HTR-8/SVneo (cell line): Measurements from ENCODE around the gene SLC25A29.
"Not testable (repeated sequence)": the region's sequence is repeated elsewhere in the genome, so short reads cannot be mapped to it uniquely, and the experiment has no call there.

Experiments
- DNase-seq: peaks from one replicate; pipeline ENCODE4 v3.0.0; 2011; ENCODE audit warnings: low spot score, mixed read lengths; ENCODE audit not compliant: insufficient read length
- FAIRE-seq: peaks from 2 replicates; lab custom pipeline; 2011; peaks lifted over from hg19 to GRCh38; lab: Jason Lieb, UNC

The SLC25A29 gene

DNA sequence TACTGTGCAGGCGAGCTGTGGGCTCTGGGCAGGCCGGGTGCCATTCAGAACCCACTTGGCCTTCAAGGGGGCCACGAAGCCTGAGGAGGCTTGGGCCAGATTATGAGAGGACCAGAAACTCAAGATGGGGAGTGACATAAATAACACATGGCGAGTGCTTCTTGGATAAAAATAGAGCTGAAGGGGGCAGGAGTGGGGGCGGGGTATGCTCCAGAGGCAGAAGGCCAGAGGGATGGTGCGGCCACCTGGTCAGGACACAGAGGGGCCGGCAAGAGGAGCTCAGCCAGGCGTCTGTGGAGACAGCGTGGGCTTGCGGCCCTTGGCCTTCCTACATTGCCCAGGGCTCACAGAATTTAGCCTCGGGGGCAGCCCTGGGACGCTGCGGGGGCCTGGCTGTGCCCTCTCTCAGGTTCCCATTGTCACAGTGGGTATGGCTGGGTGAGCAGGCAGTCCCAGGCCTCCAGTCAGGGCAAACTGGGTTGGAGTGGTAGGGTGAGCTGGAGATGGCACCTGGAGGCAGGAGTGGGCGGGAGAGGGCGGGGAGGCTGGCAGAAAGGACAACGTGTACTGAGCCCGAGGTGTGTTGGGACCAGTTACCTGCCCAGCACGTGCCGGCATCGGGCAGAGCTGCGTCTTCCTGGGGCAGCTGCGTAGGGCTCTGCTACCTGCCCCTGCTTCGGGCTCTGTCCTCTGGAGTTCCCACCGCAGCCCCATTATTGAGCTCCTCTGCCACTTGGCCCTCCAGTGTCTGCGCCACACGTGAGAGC is 7.4 kb upstream of the SLC25A29 start:
- no peak for FAIRE-seq
- DNase-seq = no peak

DNA sequence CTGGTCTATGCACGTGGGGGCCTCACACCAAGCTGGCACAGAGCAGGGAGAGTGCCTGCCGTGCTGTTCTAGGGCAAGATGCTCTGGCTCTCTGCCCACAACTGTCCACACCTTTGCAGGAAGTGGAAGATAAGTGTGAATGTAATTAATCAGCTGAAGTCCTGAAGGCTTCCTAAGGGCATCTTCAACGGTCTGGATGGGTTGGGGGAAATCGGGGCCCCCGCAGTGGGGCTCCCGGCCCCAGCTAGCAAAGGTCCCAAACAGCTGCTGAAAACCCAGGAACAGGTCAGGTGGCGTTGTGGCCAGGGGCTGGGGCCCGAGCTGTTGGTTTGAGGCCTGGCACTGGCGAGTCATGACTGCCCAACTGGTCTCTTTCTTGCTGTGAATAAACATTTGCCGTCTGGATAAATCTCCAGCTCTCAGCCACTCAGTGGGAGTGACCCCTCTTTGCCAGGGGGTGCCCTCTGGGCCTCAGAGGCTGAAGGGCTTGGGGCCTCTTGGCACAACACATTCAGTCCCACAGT is 6.7 kb upstream of the SLC25A29 start:
- DNase-seq (no peak), FAIRE-seq (peak; percentile 9)

- not testable (repeated sequence) for FAIRE-seq, DNase-seq
These were observed 6.0 kb upstream of the SLC25A29 start for GRCh38 chr14:100312110-100312876.

DNA sequence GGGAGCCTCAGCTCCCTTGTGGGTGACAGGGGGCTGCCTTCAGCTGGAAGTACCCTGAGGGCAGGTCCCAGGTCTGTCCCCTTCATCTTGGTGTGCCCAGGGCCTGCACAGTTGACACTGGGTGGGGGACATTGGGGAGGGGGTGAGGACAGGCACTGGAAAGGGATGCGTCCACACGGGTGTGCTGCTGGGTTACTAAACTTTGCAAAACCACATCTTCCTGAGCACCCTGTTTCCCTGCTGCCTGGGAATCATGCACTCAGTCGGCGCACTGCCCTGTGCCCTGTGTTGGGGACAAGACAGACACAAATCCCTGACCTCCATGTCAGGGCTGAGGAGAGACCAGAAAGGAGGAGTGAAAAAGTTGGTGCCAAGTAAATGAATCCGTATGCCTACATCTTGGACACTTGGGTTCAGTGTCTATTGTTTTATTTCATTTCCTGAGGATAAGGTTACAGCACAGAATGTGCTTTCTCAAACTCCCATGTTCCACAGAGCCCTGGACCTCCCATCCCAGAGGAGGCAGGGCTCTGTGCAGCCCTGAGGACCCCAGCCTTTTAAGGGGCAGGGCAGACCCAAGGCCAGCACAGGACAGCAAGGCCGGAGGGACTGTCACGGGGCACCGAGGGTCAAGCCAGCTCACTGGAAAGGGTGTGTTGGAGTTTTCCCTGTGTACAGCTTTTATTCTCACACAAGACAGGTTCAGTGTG is 2.9 kb upstream of the SLC25A29 start:
- DNase-seq (no peak), FAIRE-seq (no peak)

GRCh38 chr14:100308427-100308792 is 2.2 kb upstream of the SLC25A29 start:
- DNase-seq, FAIRE-seq: not testable (repeated sequence)

GRCh38 chr14:100307766-100308426 is 1.7 kb upstream of the SLC25A29 start:
- no peak for FAIRE-seq

GRCh38 chr14:100306998-100307765 is 938 bp upstream of the SLC25A29 start:
- FAIRE-seq (no peak), DNase-seq (no peak)

More at GRCh38 chr14:100307766-100308426, 1.7 kb upstream of the SLC25A29 start:
- no peak for DNase-seq

DNA sequence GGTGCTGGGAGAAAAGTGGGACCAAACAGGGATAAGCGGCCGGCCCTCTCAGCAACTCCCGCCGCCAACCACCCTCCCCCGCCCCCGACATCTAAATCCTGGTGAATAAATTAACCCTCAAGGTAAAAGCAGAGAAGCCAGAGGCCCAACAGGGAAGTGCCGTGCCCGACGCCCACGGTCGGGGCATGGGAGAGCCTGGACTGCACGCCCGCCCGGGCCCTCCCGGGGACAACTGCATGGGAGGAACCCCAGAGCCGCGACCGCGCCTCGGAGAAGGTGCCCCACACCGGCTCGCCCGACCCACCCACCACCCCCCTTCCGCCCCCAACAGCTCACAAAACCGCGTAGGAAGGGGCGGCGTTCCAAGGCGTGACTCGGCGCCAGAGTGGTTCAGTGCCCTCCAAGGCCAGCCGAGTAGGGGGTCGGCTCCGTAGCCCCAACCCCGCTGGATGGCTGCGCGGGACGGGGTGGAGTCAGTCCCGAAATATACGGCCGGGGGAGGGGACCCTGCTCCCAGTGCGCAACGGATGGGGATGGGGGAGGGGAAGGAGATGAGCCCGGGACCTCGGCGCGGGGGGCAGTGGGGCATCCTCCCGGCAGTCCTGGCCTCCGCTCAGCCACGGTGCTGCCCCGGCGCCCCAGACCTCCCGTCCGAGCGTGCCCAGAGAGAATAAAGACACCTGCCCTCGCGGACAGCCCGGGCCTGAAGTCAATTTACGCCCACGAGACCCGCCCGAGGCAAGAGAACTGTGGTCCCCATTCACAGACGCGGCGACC is 732 bp downstream of the SLC25A29 start:
- FAIRE-seq (no peak), DNase-seq (peak; percentile 17)

- peak; percentile 57 for FAIRE-seq
- DNase-seq = peak; percentile 40
These were observed 1.4 kb downstream of the SLC25A29 start for GRCh38 chr14:100304825-100305323.

- FAIRE-seq (no peak), DNase-seq (no peak)
These were observed 2.3 kb downstream of the SLC25A29 start for GRCh38 chr14:100303925-100304324.

GRCh38 chr14:100303179-100303578 is 3.1 kb downstream of the SLC25A29 start:
- DNase-seq (peak; percentile 55), FAIRE-seq (no peak)

GRCh38 chr14:100302616-100303015 is 3.6 kb downstream of the SLC25A29 start:
- FAIRE-seq = no peak
- no peak for DNase-seq

- no peak for DNase-seq
- no peak for FAIRE-seq
These were observed 7.0 kb downstream of the SLC25A29 start for GRCh38 chr14:100299238-100299560.

- no peak for FAIRE-seq
- no peak for DNase-seq
These were observed 7.5 kb downstream of the SLC25A29 start for GRCh38 chr14:100298551-100299237.

GRCh38 chr14:100297320-100298300 is 8.6 kb downstream of the SLC25A29 start:
- FAIRE-seq = no peak
- DNase-seq = no peak

- not testable (repeated sequence) for FAIRE-seq, DNase-seq
These were observed 9.5 kb downstream of the SLC25A29 start for GRCh38 chr14:100296729-100297128.
